Smooth muscle cell (in vitro differentiated cells): Measurements from ENCODE around the gene L3MBTL4. TPM values are rescaled to one million over a fixed set of nuclear protein-coding genes. Genes with fewer than 3 reads are reported as not detected.
"Not testable (repeated sequence)": the region's sequence is repeated elsewhere in the genome, so short reads cannot be mapped to it uniquely, and the experiment has no call there.

Experiments
- DNase-seq: peaks from one replicate; lab custom pipeline; 2025; ENCODE audit not compliant: unreplicated experiment; lab: John Stamatoyannopoulos, UW
- H2AFZ ChIP-seq: fragments of 200-600 bp; sonication (generic); 2 replicates; pipeline ENCODE4 v1.6.0; 2016; ENCODE audit warnings: antibody characterized with exemption, low read depth, mild to moderate bottlenecking
- H3F3A ChIP-seq: fragments of 200-600 bp; sonication (generic); 2 replicates; pipeline ENCODE4 v1.6.0; 2017; ENCODE audit warnings: antibody characterized with exemption, low read depth
- H3K27ac ChIP-seq: fragments of 200-600 bp; sonication (generic); 2 replicates; pipeline ENCODE4 v1.5.1; 2016; ENCODE audit warnings: low read depth, mild to moderate bottlenecking
- H3K27me3 ChIP-seq: fragments of 200-600 bp; sonication (generic); 2 replicates; pipeline ENCODE4 v1.6.1; 2016; ENCODE audit warnings: low read depth, mild to moderate bottlenecking
- H3K36me3 ChIP-seq: fragments of 200-600 bp; sonication (generic); 2 replicates; pipeline ENCODE4 v1.5.1; 2016; ENCODE audit warnings: low read depth
- H3K4me1 ChIP-seq: fragments of 200-600 bp; sonication (generic); 2 replicates; pipeline ENCODE4 v1.5.1; 2016; ENCODE audit warnings: low read depth
- H3K4me2 ChIP-seq: fragments of 200-600 bp; sonication (generic); 2 replicates; pipeline ENCODE4 v1.6.0; 2016; ENCODE audit warnings: mild to moderate bottlenecking
- H3K4me3 ChIP-seq: fragments of 200-600 bp; sonication (generic); 2 replicates; pipeline ENCODE4 v1.5.1; 2016; ENCODE audit warnings: mild to moderate bottlenecking
- H3K79me2 ChIP-seq: fragments of 200-600 bp; sonication (generic); 2 replicates; pipeline ENCODE4 v1.6.0; 2016; ENCODE audit warnings: low read depth, mild to moderate bottlenecking
- H3K9ac ChIP-seq: fragments of 200-600 bp; sonication (generic); 2 replicates; pipeline ENCODE4 v1.6.0; 2016; ENCODE audit warnings: low read depth
- H3K9me3 ChIP-seq: fragments of 200-600 bp; sonication (generic); replicated peaks from 2 replicates; pipeline ENCODE4 v1.5.1; 2016; ENCODE audit warnings: low read depth
- H4K20me1 ChIP-seq: fragments of 200-600 bp; sonication (generic); 2 replicates; pipeline ENCODE4 v1.6.0; 2016; ENCODE audit warnings: low read depth
- CTCF ChIP-seq: fragments of 200-600 bp; sonication (generic); IDR thresholded peaks from 2 replicates; pipeline ENCODE4 v1.5.1; 2017; ENCODE audit warnings: borderline replicate concordance, mild to moderate bottlenecking, antibody characterized with exemption; ENCODE audit not compliant: insufficient read depth, poor library complexity, severe bottlenecking
- WGBS: methylation state at CpG from one replicate; pipeline ENCODE4 v1.1.7; 2016; ENCODE audit warnings: low lambda C conversion rate; 5-methylcytosine and 5-hydroxymethylcytosine counted together
- polyA plus RNA-seq: library from polyadenylated mRNA; unstranded; fragments of >200 nt; fragmentation: Nextera tagmentation; extraction: Ambion mirVana; gene quantifications from 2 replicates; pipeline ENCODE4 v1.2.1, GENCODE V29; 2016
- total RNA-seq: library from RNA; depleted of rRNA; stranded (reverse); fragments of >200 nt; gene quantifications from 2 replicates; pipeline ENCODE4 v1.2.3, GENCODE V29; 2014

Gene L3MBTL4
- total and polyA plus RNA-seq, 2 experiments from 2014 or later = 3.4 TPM; not detected in 1

GRCh38 chr18:6261938-6262337, 152.8 kb downstream of the L3MBTL4 start:
- H3K9ac ChIP-seq = no peak overlapping the region
- H3K9me3 ChIP-seq = no peaks in the 10 kb centered on the region
- peaks cover 6% of the 10 kb centered on the region for H3K27me3 ChIP-seq
- TF ChIP-seq CTCF = no peak
- no peak overlapping the region for H3K4me2 ChIP-seq
- H3K27ac ChIP-seq = no peak overlapping the region
- no peaks in the 10 kb centered on the region for H3K79me2 ChIP-seq
- H3K36me3 ChIP-seq = no peaks in the 10 kb centered on the region
- no peaks in the 10 kb centered on the region for H4K20me1 ChIP-seq
- H3K4me3 ChIP-seq = no peak overlapping the region
- H3K4me1 ChIP-seq = no peaks in the 10 kb centered on the region
- no peak overlapping the region for H2AFZ ChIP-seq
- no peaks in the 10 kb centered on the region for H3F3A ChIP-seq
- WGBS = 97% methylated on average over 8 of the region's 8 CpGs
- DNase-seq = no peak

- H3K27ac ChIP-seq, H3K4me1 ChIP-seq, H3K79me2 ChIP-seq, H3K4me2 ChIP-seq, H3F3A ChIP-seq, H2AFZ ChIP-seq, H4K20me1 ChIP-seq, DNase-seq, H3K4me3 ChIP-seq, H3K9me3 ChIP-seq, H3K9ac ChIP-seq, H3K27me3 ChIP-seq, H3K36me3 ChIP-seq: not testable (repeated sequence)
- 81% methylated on average over 1 of the region's 1 CpG for WGBS
Observed at GRCh38 chr18:6259324-6259723, 155.4 kb downstream of the L3MBTL4 start.

GRCh38 chr18:6257950-6258349, 156.8 kb downstream of the L3MBTL4 start:
- Histone ChIP-seq H3F3A (no peaks in the 10 kb centered on the region), H3K9ac (no peak overlapping the region), H3K4me1 (no peaks in the 10 kb centered on the region), H3K27me3 (no peaks in the 10 kb centered on the region), H3K36me3 (no peaks in the 10 kb centered on the region), H3K4me3 (no peak overlapping the region), H3K4me2 (no peak overlapping the region), H3K27ac (no peak overlapping the region), H3K9me3 (no peaks in the 10 kb centered on the region), H2AFZ (no peak overlapping the region), H4K20me1 (no peaks in the 10 kb centered on the region), H3K79me2 (no peaks in the 10 kb centered on the region)
- WGBS = 85% methylated on average over 3 of the region's 3 CpGs
- TF ChIP-seq CTCF = no peak
- no peak for DNase-seq

GRCh38 chr18:6256521-6256920, 158.2 kb downstream of the L3MBTL4 start:
- no peak overlapping the region for H3K4me3 ChIP-seq
- H3K4me1 ChIP-seq = no peaks in the 10 kb centered on the region
- no peaks in the 10 kb centered on the region for H3K36me3 ChIP-seq
- H3K79me2 ChIP-seq = no peaks in the 10 kb centered on the region
- no peak overlapping the region for H2AFZ ChIP-seq
- H3F3A ChIP-seq = no peaks in the 10 kb centered on the region
- no peak overlapping the region for H3K4me2 ChIP-seq
- H3K27me3 ChIP-seq = no peaks in the 10 kb centered on the region
- H3K9ac ChIP-seq = no peak overlapping the region
- TF ChIP-seq CTCF = no peak
- no peak overlapping the region for H3K27ac ChIP-seq
- H4K20me1 ChIP-seq = no peaks in the 10 kb centered on the region
- no peak for DNase-seq
- H3K9me3 ChIP-seq = no peaks in the 10 kb centered on the region
- 80% methylated on average over 10 of the region's 10 CpGs for WGBS
